ENCODE results near the gene KCNQ5.

KCNQ5 gene

DNA sequence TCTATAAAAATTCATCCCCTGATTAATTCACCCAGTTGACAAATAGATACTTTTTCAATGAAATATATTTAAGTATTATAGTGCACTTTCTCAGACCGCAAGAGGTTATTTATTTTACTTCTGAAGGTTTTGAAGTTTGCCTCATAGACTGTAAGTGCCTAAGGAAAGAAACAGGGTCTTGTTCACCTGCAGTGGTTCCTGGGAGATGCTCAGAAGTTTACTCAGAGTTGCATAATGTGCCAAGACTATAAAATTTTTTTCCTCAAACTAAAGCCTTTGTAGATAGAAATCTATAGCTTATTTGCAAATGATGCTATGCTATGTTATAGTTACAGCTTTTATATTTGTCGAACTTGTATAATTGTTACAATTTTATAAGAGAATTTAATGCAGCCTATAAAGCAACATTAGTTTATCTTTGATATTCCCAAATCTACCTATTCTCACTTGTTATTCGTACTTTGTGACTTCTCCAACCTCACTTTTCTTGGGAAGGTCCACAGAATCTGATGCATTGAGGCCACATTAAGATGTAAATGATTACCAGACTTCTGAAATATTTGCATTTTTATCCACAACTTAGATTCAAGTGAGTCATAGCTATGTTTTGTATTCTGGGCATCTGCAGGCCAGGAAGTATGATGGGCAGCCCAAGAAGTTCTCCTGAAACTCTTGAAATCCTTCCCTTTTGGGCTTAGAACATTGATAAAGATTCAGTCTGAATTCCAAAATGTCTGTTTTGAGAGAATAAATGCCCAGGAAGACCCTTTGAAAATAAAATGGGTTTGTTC is 35.7 kb downstream of the KCNQ5 start:
- TF ChIP-seq, protein P1, sequence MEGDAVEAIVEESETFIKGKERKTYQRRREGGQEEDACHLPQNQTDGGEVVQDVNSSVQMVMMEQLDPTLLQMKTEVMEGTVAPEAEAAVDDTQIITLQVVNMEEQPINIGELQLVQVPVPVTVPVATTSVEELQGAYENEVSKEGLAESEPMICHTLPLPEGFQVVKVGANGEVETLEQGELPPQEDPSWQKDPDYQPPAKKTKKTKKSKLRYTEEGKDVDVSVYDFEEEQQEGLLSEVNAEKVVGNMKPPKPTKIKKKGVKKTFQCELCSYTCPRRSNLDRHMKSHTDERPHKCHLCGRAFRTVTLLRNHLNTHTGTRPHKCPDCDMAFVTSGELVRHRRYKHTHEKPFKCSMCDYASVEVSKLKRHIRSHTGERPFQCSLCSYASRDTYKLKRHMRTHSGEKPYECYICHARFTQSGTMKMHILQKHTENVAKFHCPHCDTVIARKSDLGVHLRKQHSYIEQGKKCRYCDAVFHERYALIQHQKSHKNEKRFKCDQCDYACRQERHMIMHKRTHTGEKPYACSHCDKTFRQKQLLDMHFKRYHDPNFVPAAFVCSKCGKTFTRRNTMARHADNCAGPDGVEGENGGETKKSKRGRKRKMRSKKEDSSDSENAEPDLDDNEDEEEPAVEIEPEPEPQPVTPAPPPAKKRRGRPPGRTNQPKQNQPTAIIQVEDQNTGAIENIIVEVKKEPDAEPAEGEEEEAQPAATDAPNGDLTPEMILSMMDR (IDR thresholded peaks at IDR 0.05; ENCODE audit: low read depth, low read length) = no peak

DNA sequence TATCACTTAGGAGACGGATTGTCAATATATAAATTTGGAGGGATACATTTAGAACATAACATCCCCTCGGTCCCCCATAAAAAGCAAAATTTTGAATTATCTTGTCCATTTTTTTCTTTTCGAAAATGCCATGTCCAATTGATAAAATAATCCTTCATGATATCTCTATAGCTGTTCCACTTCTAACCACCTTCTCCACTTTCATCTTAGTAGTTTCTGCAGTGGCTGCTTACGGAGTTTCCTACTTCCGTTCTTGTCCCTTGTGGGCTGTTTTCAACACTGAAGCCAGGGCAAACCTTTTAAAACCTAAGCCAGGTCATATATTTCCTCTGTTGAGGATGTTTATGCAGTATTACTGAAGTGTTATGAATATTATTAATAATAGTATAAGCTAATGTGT is 37.9 kb downstream of the KCNQ5 start:
- DNase-seq = no peak
- TF ChIP-seq, protein P1 (IDR thresholded peaks at IDR 0.05; ENCODE audit: low read depth, low read length) = no peak
- Histone ChIP-seq H3K4me3 (ENCODE audit: low read depth, low read length) (no peak overlapping the region), H3K27ac (no peak overlapping the region), H3K9me3 (ENCODE audit: severe bottlenecking) (no peaks in the 10 kb centered on the region), H3K27me3 (ENCODE audit: insufficient read depth, low read depth, severe bottlenecking) (no peaks in the 10 kb centered on the region), H3K36me3 (no peaks in the 10 kb centered on the region; the same call in none of the 2 replicates)

More for the DNA sequence above, 35.7 kb downstream of the KCNQ5 start:
- Histone ChIP-seq H3K27me3 (ENCODE audit: insufficient read depth, low read depth, severe bottlenecking) (no peaks in the 10 kb centered on the region), H3K4me3 (ENCODE audit: low read depth, low read length) (no peak overlapping the region), H3K36me3 (no peaks in the 10 kb centered on the region; the same call in 1 of the 2 replicates), H3K9me3 (ENCODE audit: severe bottlenecking) (no peaks in the 10 kb centered on the region), H3K27ac (no peak overlapping the region)
- DNase-seq = no peak

GRCh38 chr6:72661411-72661810 is 39.5 kb downstream of the KCNQ5 start:
- H3K9me3 ChIP-seq (ENCODE audit: severe bottlenecking) = no peaks in the 10 kb centered on the region
- TF ChIP-seq, protein P1 (IDR thresholded peaks at IDR 0.05; ENCODE audit: low read depth, low read length) = no peak
- no peak overlapping the region for H3K4me3 ChIP-seq (ENCODE audit: low read depth, low read length)
- no peaks in the 10 kb centered on the region; the same call in none of the 2 replicates for H3K36me3 ChIP-seq
- no peak overlapping the region for H3K27ac ChIP-seq
- no peaks in the 10 kb centered on the region for H3K27me3 ChIP-seq (ENCODE audit: insufficient read depth, low read depth, severe bottlenecking)
- no peak for DNase-seq

DNA sequence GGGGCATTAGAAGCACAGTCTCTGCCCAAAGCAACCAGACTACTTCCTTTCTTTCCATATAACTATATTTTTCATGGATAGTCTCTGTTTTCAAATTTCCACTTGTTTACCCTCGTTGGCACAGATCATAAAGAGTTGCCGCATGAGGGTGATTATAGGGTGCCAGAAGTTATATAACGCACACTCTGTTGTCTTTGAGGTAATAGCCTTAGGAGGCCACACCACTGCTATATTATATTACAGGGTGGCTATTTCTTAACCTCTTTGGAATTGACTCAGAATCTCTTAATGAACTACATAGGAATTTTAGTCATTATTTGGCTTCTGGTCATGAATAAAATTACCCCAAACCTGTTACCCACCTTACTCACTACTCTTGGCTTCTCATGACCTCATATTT is 43.7 kb downstream of the KCNQ5 start:
- DNase-seq = no peak
- Histone ChIP-seq H3K27ac (no peak overlapping the region), H3K9me3 (ENCODE audit: severe bottlenecking) (no peaks in the 10 kb centered on the region), H3K27me3 (ENCODE audit: insufficient read depth, low read depth, severe bottlenecking) (no peaks in the 10 kb centered on the region), H3K36me3 (no peaks in the 10 kb centered on the region; the same call in 1 of the 2 replicates), H3K4me3 (ENCODE audit: low read depth, low read length) (no peak overlapping the region)
- TF ChIP-seq, protein P1 (IDR thresholded peaks at IDR 0.05; ENCODE audit: low read depth, low read length) = no peak

DNA sequence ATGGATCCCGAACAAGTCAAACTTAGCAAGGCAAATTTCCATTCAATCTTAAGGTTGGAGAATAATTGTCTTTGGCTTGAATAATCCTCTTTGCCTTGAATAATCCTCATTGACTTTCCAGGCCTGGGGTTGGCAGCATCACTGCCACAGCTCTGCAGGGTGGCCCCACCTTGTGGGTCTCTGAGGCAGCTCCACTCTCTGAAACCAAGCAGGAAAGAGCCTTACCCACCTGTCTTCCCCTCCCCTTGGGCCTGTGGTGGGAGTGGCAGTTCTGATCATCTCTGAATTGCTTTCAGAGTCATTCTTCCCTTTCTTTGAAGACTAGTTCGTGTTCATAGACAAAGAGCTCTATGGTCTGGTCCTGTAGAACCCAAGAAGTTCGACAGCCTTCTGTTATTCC is 47.5 kb downstream of the KCNQ5 start:
- Histone ChIP-seq H3K36me3 (no peaks in the 10 kb centered on the region; the same call in 1 of the 2 replicates), H3K27me3 (ENCODE audit: insufficient read depth, low read depth, severe bottlenecking) (no peaks in the 10 kb centered on the region), H3K9me3 (ENCODE audit: severe bottlenecking) (no peaks in the 10 kb centered on the region), H3K4me3 (ENCODE audit: low read depth, low read length) (no peak overlapping the region), H3K27ac (no peak overlapping the region)
- peak; percentile 73 for DNase-seq
- TF ChIP-seq, protein P1 (IDR thresholded peaks at IDR 0.05; ENCODE audit: low read depth, low read length) = peak; percentile 42
